ENCODE results near the gene MPPED2. TPM values are rescaled to one million over a fixed set of nuclear protein-coding genes. Genes with fewer than 3 reads are reported as not detected.

The MPPED2 gene
- total and polyA plus RNA-seq, 8 donors: 0.12 to 10.3 (median 2.5) TPM

DNA sequence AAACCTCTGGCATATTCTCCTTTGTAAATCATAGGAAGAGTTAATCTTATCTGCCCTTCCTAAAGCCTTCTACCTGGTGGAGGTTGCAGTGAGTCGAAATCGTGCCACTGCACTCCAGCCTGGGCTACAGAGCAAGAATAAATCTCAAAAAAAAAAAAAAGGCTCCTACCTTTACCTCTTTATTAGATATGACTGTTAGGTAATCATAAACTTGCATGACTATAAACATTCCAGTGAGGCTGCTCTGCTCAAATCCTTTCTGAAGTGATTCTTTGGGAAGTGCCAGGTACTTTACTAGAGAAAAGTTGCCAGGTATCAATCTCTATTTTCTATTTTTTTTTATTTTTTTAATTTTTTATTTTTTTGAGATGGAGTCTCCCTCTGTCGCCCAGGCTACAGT lies 59.6 kb downstream of the MPPED2 start:
- WGBS, 5 donors: 47 to 66% (median 56%) methylated on average over 3 of the region's 3 CpGs

GRCh38 chr11:30522536-30523243 lies 63.5 kb downstream of the MPPED2 start:
- 85 to 91% (median 87%) methylated on average over 9 of the region's 9 CpGs for WGBS, 5 donors
- Histone ChIP-seq H3K36me3 (no peaks in the 10 kb centered on the region), H3K4me1 (no peaks in the 10 kb centered on the region), H3K27ac (no peak overlapping the region), H3K9me3 (no peaks in the 10 kb centered on the region), H3K4me3 (no peak overlapping the region), H3K27me3 (no peaks in the 10 kb centered on the region)
- no peak for TF ChIP-seq POLR2AphosphoS5 (IDR thresholded peaks at IDR 0.05)
- no peak for TF ChIP-seq EP300 (IDR thresholded peaks at IDR 0.05)
- DNase-seq: no peak
- intact Hi-C loops (cut with DNase I; ENCODE audit: low total_unique reads): no loop called here

More for the DNA sequence above, 59.6 kb downstream of the MPPED2 start:
- Histone ChIP-seq H3K9me3 (no peaks in the 10 kb centered on the region), H3K4me1 (no peaks in the 10 kb centered on the region), H3K27me3 (no peaks in the 10 kb centered on the region), H3K4me3 (no peak overlapping the region), H3K36me3 (no peaks in the 10 kb centered on the region), H3K27ac (no peak overlapping the region)
- no peak for DNase-seq
- TF ChIP-seq POLR2A (IDR thresholded peaks at IDR 0.05) (no peak), POLR2AphosphoS5 (IDR thresholded peaks at IDR 0.05) (no peak), EP300 (IDR thresholded peaks at IDR 0.05) (no peak), CTCF (IDR thresholded peaks at IDR 0.05) (no peak)
- intact Hi-C loops (cut with DNase I; ENCODE audit: low total_unique reads): no loop called here

- no peak for TF ChIP-seq POLR2A (IDR thresholded peaks at IDR 0.05)
- no peak for TF ChIP-seq POLR2AphosphoS5 (IDR thresholded peaks at IDR 0.05)
- no peak for TF ChIP-seq CTCF (IDR thresholded peaks at IDR 0.05)
- TF ChIP-seq EP300 (IDR thresholded peaks at IDR 0.05): no peak
- H3K27ac ChIP-seq: no peak overlapping the region
- H3K36me3 ChIP-seq: no peaks in the 10 kb centered on the region
- H3K4me1 ChIP-seq: no peaks in the 10 kb centered on the region
- no peak overlapping the region for H3K4me3 ChIP-seq
- no peaks in the 10 kb centered on the region for H3K9me3 ChIP-seq
- no peaks in the 10 kb centered on the region for H3K27me3 ChIP-seq
- intact Hi-C loops (cut with DNase I; ENCODE audit: low total_unique reads): no loop called here
- WGBS, 5 donors: 38 to 53% (median 47%) methylated on average over 8 of the region's 8 CpGs
- DNase-seq: peak in 1 of 2 donors; percentile 17
Observed at GRCh38 chr11:30521297-30522071, 64.7 kb downstream of the MPPED2 start.

DNA sequence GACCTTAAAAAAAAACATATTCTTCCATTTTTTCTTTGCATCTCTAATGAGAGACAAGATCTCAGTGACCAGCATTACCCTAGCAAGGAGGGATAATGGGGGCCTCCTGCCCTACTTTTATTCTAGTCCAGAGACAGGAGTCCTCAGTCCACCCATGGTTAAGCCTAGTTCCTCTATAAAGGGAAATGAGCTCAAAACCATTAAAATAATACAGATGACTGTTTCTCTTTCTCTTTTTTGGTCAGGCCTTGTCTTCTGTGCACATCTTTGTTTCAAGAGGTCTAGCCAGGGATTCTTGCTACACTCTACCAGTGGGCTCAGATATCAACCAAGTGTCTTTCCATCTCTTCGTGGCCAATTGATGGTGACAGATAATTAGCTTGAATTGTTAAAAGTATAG lies 73.1 kb downstream of the MPPED2 start:
- TF ChIP-seq CTCF (IDR thresholded peaks at IDR 0.05) (no peak), POLR2A (IDR thresholded peaks at IDR 0.05) (no peak), POLR2AphosphoS5 (IDR thresholded peaks at IDR 0.05) (no peak), EP300 (IDR thresholded peaks at IDR 0.05) (no peak)
- H3K27me3 ChIP-seq: no peaks in the 10 kb centered on the region
- 83 to 93% (median 86%) methylated on average over 1 of the region's 1 CpG for WGBS, 5 donors
- H3K4me3 ChIP-seq: no peak overlapping the region
- intact Hi-C loops (cut with DNase I; ENCODE audit: low total_unique reads): no loop called here
- no peaks in the 10 kb centered on the region for H3K4me1 ChIP-seq
- no peak overlapping the region for H3K27ac ChIP-seq
- no peaks in the 10 kb centered on the region for H3K36me3 ChIP-seq
- no peaks in the 10 kb centered on the region for H3K9me3 ChIP-seq
- no peak for DNase-seq

Measured in stomach (tissue), 9 donors.